SK-N-MC (cell line): ENCODE results near the gene CLDN20.

Experiments used
- DNase-seq: peaks from one replicate; pipeline ENCODE4 v3.0.0-alpha.2; 2011; ENCODE audit warnings: low read depth, low spot score
- H3K27ac ChIP-seq: fragments of 200-600 bp; sonication (generic); 2 replicates; pipeline ENCODE4 v1.5.1; 2016; ENCODE audit warnings: mixed run types
- H3K36me3 ChIP-seq: fragments of 200-600 bp; sonication (generic); 2 replicates; pipeline ENCODE4 v1.6.1; 2017; ENCODE audit warnings: antibody characterized with exemption, low read length, mixed read lengths; ENCODE audit not compliant: insufficient read depth
- H3K4me3 ChIP-seq: fragments of 200-600 bp; sonication (generic); 2 replicates; pipeline ENCODE4 v1.5.1; 2016
- H3K9ac ChIP-seq: fragments of 200-600 bp; sonication (generic); 2 replicates; pipeline ENCODE4 v1.8.0; 2017; ENCODE audit warnings: mixed run types, mixed read lengths; ENCODE audit not compliant: insufficient read length
- H3K9me3 ChIP-seq: fragments of 200-600 bp; sonication (generic); 2 replicates; pipeline ENCODE4 v1.6.1; 2017; ENCODE audit warnings: low read depth, mild to moderate bottlenecking, antibody characterized with exemption, low read length, moderate library complexity, mixed read lengths
- EZH2 ChIP-seq: fragments of 200-600 bp; sonication (generic); IDR thresholded peaks from one replicate; pipeline ENCODE4 v1.6.1; 2017; ENCODE audit warnings: antibody characterized with exemption
- FOXP2 ChIP-seq: optimal IDR thresholded peaks from 2 replicates; pipeline ENCODE3; 2011; ENCODE audit warnings: mild to moderate bottlenecking, moderate library complexity; ENCODE audit not compliant: insufficient read depth; ENCODE audit errors: extremely low read length, control extremely low read depth
- POLR2AphosphoS5 ChIP-seq: IDR thresholded peaks from 2 replicates; pipeline ENCODE4 v1.6.1; 2012; ENCODE audit warnings: mild to moderate bottlenecking, low read depth, low read length, borderline replicate concordance

The CLDN20 gene

GRCh38 chr6:155278319-155279049 lies 14.7 kb downstream of the CLDN20 start:
- Histone ChIP-seq H3K4me3 (no peak overlapping the region), H3K9ac (no peak overlapping the region), H3K9me3 (no peaks in the 10 kb centered on the region), H3K27ac (no peak overlapping the region), H3K36me3 (peaks cover 40% of the 10 kb centered on the region)
- no peak for TF ChIP-seq POLR2AphosphoS5
- no peak for TF ChIP-seq EZH2
- TF ChIP-seq FOXP2, result no peak
- DNase-seq, result no peak

DNA sequence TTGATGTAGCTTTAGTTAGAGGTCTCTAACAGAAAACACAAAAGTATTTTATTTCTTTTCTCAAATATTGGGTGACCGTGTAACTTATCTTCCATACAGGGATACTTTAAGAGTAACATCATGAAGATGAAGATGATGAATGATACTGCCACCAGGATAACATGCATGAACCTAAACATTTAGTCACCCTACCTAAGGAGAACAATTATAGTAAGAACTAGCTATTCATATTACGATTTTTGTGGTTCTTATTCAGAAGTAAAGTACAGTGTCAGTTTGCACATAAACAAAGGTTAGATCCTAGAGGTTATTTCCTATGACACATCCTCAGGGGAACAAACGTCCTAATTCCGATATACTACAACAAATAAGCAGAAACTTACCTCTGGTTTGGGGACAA lies 21.0 kb downstream of the CLDN20 start:
- Histone ChIP-seq H3K9me3 (no peaks in the 10 kb centered on the region; the same call in 1 of the 2 replicates), H3K36me3 (peaks cover 52% of the 10 kb centered on the region), H3K27ac (no peak overlapping the region), H3K4me3 (no peak overlapping the region), H3K9ac (no peak overlapping the region)
- no peak for DNase-seq
- TF ChIP-seq POLR2AphosphoS5, result no peak
- TF ChIP-seq FOXP2, result no peak
- no peak for TF ChIP-seq EZH2

DNA sequence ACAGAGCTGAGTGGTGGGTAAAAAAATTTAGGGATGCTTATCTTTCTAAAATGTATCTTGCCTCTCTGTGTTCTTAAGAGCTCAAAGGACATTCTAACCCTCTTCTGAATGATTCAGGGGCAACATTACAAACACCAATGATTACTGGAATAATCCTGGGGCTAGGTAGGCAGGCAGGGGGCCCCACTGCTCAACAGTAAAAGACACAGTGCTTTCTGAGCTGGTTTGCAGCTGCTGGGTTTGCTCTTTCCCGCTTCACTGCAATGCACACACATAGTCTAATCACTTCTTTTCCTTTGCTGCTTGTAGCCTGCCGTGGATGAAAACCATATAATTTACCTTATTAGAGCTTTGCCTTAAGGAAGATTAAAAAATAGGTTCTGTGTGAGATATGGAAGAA lies 23.9 kb downstream of the CLDN20 start:
- no peak for TF ChIP-seq EZH2
- no peak for TF ChIP-seq POLR2AphosphoS5
- no peak for TF ChIP-seq FOXP2
- no peaks in the 10 kb centered on the region; the same call in 1 of the 2 replicates for H3K9me3 ChIP-seq
- no peak overlapping the region for H3K27ac ChIP-seq
- DNase-seq, result no peak
- H3K9ac ChIP-seq, result no peak overlapping the region
- no peak overlapping the region for H3K4me3 ChIP-seq
- H3K36me3 ChIP-seq, result peaks cover 56% of the 10 kb centered on the region

GRCh38 chr6:155290491-155290890 lies 26.7 kb downstream of the CLDN20 start:
- DNase-seq, result no peak
- Histone ChIP-seq H3K9me3 (no peaks in the 10 kb centered on the region), H3K9ac (no peak overlapping the region), H3K4me3 (no peak overlapping the region), H3K36me3 (peaks cover 50% of the 10 kb centered on the region), H3K27ac (0 out of 2 replicates have a peak overlapping the region, but pooled peaks have one; percentile 26)
- TF ChIP-seq EZH2 (no peak), FOXP2 (no peak), POLR2AphosphoS5 (no peak)

DNA sequence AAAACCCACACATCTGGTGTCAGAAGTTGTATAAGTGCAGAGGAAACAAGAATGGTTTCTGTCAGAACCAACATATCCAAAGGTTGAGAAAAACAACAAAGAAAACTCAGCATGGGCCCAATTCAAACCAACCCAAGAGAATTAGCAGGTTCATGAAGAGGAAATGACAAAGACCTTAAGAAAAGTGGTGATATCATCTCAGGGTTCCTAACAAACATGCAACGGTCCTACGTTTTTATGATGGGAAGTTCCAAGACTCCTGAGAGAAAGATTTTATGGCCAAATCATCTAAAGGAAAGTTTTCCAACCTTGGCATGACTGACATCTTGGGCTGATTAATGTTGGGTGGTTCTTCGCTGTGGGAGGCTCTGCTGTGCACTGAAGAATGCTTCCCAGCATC lies 27.5 kb downstream of the CLDN20 start:
- H3K27ac ChIP-seq, result peak overlapping the region; percentile 26; the same call in 1 of the 2 replicates
- H3K9me3 ChIP-seq, result no peaks in the 10 kb centered on the region
- DNase-seq, result no peak
- no peak for TF ChIP-seq POLR2AphosphoS5
- TF ChIP-seq FOXP2, result no peak
- TF ChIP-seq EZH2, result no peak
- H3K9ac ChIP-seq, result no peak overlapping the region
- H3K4me3 ChIP-seq, result no peak overlapping the region
- H3K36me3 ChIP-seq, result peaks cover 57% of the 10 kb centered on the region

- H3K4me3 ChIP-seq, result no peak overlapping the region
- no peak for DNase-seq
- no peak overlapping the region for H3K27ac ChIP-seq
- no peaks in the 10 kb centered on the region for H3K9me3 ChIP-seq
- peaks cover 65% of the 10 kb centered on the region for H3K36me3 ChIP-seq
- no peak overlapping the region for H3K9ac ChIP-seq
- no peak for TF ChIP-seq EZH2
- no peak for TF ChIP-seq FOXP2
- no peak for TF ChIP-seq POLR2AphosphoS5
These were observed 28.9 kb downstream of the CLDN20 start for GRCh38 chr6:155292711-155293110.

DNA sequence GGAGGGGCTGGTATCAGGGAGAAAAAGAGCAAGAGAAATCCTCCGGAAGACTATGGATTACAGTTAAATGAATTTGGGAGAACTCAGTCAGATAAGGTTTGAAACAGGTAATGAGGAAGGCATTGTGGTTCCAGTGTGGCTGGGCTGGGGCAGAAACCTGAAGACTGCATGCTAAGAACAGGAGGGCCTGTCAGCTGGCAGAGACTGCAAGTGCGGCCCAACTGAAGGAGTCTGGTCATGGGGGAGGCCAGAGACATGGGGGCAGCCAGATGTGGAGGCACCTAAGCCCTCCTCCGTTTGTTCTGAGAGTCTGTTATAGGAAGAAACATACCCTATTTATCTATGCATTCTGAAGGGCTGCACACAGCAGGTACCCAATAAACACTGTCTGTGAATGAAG lies 33.9 kb downstream of the CLDN20 start:
- Histone ChIP-seq H3K27ac (no peak overlapping the region), H3K9ac (no peak overlapping the region), H3K9me3 (no peaks in the 10 kb centered on the region), H3K4me3 (no peak overlapping the region), H3K36me3 (peaks cover 69% of the 10 kb centered on the region)
- DNase-seq, result no peak
- TF ChIP-seq FOXP2, result no peak
- no peak for TF ChIP-seq EZH2
- no peak for TF ChIP-seq POLR2AphosphoS5

- Histone ChIP-seq H3K9me3 (no peaks in the 10 kb centered on the region), H3K4me3 (peak overlapping the region; percentile 57), H3K36me3 (peaks cover 70% of the 10 kb centered on the region), H3K9ac (no peak overlapping the region), H3K27ac (peak overlapping the region; percentile 71)
- DNase-seq, result peak; percentile 61
- TF ChIP-seq POLR2AphosphoS5 (peak; percentile 12; the same call in 1 of the 2 replicates), FOXP2 (no peak)
These were observed 38.1 kb downstream of the CLDN20 start for GRCh38 chr6:155301867-155302266.

DNA sequence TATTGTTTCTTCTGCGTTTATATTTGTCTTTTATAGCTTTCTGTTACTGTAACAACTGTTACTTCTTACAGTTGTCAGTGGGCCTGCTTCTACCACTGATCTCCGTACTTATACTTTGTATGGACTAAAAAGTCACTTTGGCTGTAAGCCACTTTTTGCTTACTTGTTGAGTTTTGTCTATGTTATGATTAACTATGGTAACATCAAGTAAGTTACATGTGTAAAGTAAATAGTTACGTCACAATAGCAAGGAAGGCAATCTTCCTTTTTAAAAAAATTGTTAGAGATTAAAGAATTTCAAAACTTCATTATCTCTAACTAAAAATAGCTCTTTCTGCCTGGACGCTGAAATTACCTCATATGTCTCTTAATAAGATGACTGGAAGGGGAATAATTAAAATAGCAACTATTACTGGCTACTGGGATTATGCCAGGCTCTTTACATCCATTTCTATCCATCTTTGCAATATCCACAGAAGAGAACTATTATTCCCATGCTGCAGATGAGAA lies 39.6 kb downstream of the CLDN20 start:
- DNase-seq, result no peak
- peaks cover 70% of the 10 kb centered on the region for H3K36me3 ChIP-seq
- no peak overlapping the region for H3K9ac ChIP-seq
- H3K27ac ChIP-seq, result no peak overlapping the region
- no peaks in the 10 kb centered on the region for H3K9me3 ChIP-seq
- no peak overlapping the region for H3K4me3 ChIP-seq
- TF ChIP-seq POLR2AphosphoS5, result no peak
- no peak for TF ChIP-seq FOXP2
- no peak for TF ChIP-seq EZH2
